Large intestine (tissue), 3 donors: ENCODE measurements around the gene NEK11. TPM values are rescaled to one million over a fixed set of nuclear protein-coding genes. Genes with fewer than 3 reads are reported as not detected.

Source experiments
- DNase-seq, 2 donors: peaks; one replicate each; pipeline versions ENCODE4 v3.0.0 to v3.0.0-alpha.2; 2013
- H3K27ac ChIP-seq: one replicate; pipeline ENCODE4 v1.5.1; 2013; ENCODE audit warnings: low read length
- H3K27me3 ChIP-seq: 2 replicates; pipeline ENCODE4 v1.6.1; 2013; ENCODE audit warnings: low read length; ENCODE audit not compliant: control insufficient read depth, insufficient read depth
- H3K36me3 ChIP-seq: 2 replicates; pipeline ENCODE4 v1.6.1; 2013; ENCODE audit warnings: low read length; ENCODE audit not compliant: control insufficient read depth, insufficient read depth
- H3K4me1 ChIP-seq: one replicate; pipeline ENCODE4 v1.6.1; 2013; ENCODE audit warnings: low read length; ENCODE audit not compliant: control insufficient read depth, insufficient read depth
- H3K4me3 ChIP-seq: one replicate; pipeline ENCODE4 v1.5.1; 2013; ENCODE audit warnings: low read length
- H3K9me3 ChIP-seq: one replicate; pipeline ENCODE4 v1.6.1; 2013; ENCODE audit warnings: mild to moderate bottlenecking, low read depth, low read length, moderate library complexity; ENCODE audit not compliant: control insufficient read depth
- WGBS: methylation state at CpG from one replicate; pipeline ENCODE4 v1.1.5; 2013; ENCODE audit warnings: low lambda C conversion rate; ENCODE audit not compliant: insufficient coverage; 5-methylcytosine and 5-hydroxymethylcytosine counted together
- polyA plus RNA-seq: library from polyadenylated mRNA; unstranded; fragments of 120-200 nt; gene quantifications from one replicate; pipeline ENCODE4 v1.2.1, GENCODE V29; 2013

The NEK11 gene
- polyA plus RNA-seq, 1 donor = 10.5 TPM

- Histone ChIP-seq H3K4me3 (no peak overlapping the region), H3K36me3 (no peaks in the 10 kb centered on the region), H3K27me3 (no peaks in the 10 kb centered on the region), H3K9me3 (no peaks in the 10 kb centered on the region), H3K4me1 (no peaks in the 10 kb centered on the region), H3K27ac (no peak overlapping the region)
- DNase-seq = no peak
- WGBS = no CpG with 5 or more reads among the region's 4 CpGs
Measured at GRCh38 chr3:131075632-131076328, 49.1 kb downstream of the NEK11 start.

GRCh38 chr3:131077904-131078303, 51.2 kb downstream of the NEK11 start:
- no peak overlapping the region for H3K4me3 ChIP-seq
- no peaks in the 10 kb centered on the region for H3K9me3 ChIP-seq
- DNase-seq = no peak
- H3K27ac ChIP-seq = no peak overlapping the region
- WGBS = no CpG with 5 or more reads among the region's 1 CpG
- no peaks in the 10 kb centered on the region for H3K27me3 ChIP-seq
- no peaks in the 10 kb centered on the region for H3K36me3 ChIP-seq
- no peaks in the 10 kb centered on the region for H3K4me1 ChIP-seq

- Histone ChIP-seq H3K27me3 (no peaks in the 10 kb centered on the region), H3K9me3 (no peaks in the 10 kb centered on the region), H3K4me3 (no peak overlapping the region), H3K27ac (no peak overlapping the region), H3K4me1 (no peaks in the 10 kb centered on the region), H3K36me3 (no peaks in the 10 kb centered on the region)
- no peak for DNase-seq
- no CpG with 5 or more reads among the region's 1 CpG for WGBS
Measured at GRCh38 chr3:131079086-131079485, 52.4 kb downstream of the NEK11 start.

GRCh38 chr3:131081224-131081623, 54.5 kb downstream of the NEK11 start:
- no CpG with 5 or more reads among the region's 1 CpG for WGBS

GRCh38 chr3:131082246-131082645, 55.6 kb downstream of the NEK11 start:
- 100% methylated on average over 3 of the region's 4 CpGs for WGBS
- DNase-seq = no peak
- Histone ChIP-seq H3K36me3 (no peaks in the 10 kb centered on the region), H3K27me3 (no peaks in the 10 kb centered on the region), H3K4me3 (no peak overlapping the region), H3K9me3 (no peaks in the 10 kb centered on the region), H3K4me1 (no peaks in the 10 kb centered on the region), H3K27ac (no peak overlapping the region)

More at GRCh38 chr3:131081224-131081623, 54.5 kb downstream of the NEK11 start:
- no peaks in the 10 kb centered on the region for H3K27me3 ChIP-seq
- H3K27ac ChIP-seq = no peak overlapping the region
- no peak overlapping the region for H3K4me3 ChIP-seq
- no peaks in the 10 kb centered on the region for H3K36me3 ChIP-seq
- H3K4me1 ChIP-seq = no peaks in the 10 kb centered on the region
- H3K9me3 ChIP-seq = no peaks in the 10 kb centered on the region
- no peak for DNase-seq

GRCh38 chr3:131082871-131083863, 56.5 kb downstream of the NEK11 start:
- H3K27me3 ChIP-seq = no peaks in the 10 kb centered on the region
- WGBS = no CpG with 5 or more reads among the region's 5 CpGs
- no peaks in the 10 kb centered on the region for H3K36me3 ChIP-seq
- H3K4me3 ChIP-seq = no peak overlapping the region
- no peaks in the 10 kb centered on the region for H3K9me3 ChIP-seq
- no peaks in the 10 kb centered on the region for H3K4me1 ChIP-seq
- no peak overlapping the region for H3K27ac ChIP-seq
- DNase-seq = peak; percentile 11 to 21

- Histone ChIP-seq H3K36me3 (no peaks in the 10 kb centered on the region), H3K4me3 (no peak overlapping the region), H3K27ac (no peak overlapping the region), H3K4me1 (no peaks in the 10 kb centered on the region), H3K27me3 (no peaks in the 10 kb centered on the region), H3K9me3 (no peaks in the 10 kb centered on the region)
- DNase-seq = no peak
- WGBS = 100% methylated on average over 1 of the region's 3 CpGs
Measured at GRCh38 chr3:131091768-131092167, 65.1 kb downstream of the NEK11 start.

GRCh38 chr3:131107637-131108433, 81.2 kb downstream of the NEK11 start:
- H3K9me3 ChIP-seq = no peaks in the 10 kb centered on the region
- DNase-seq = no peak
- H3K36me3 ChIP-seq = no peaks in the 10 kb centered on the region
- 52% methylated on average over 2 of the region's 4 CpGs for WGBS
- no peak overlapping the region for H3K4me3 ChIP-seq
- H3K27me3 ChIP-seq = no peaks in the 10 kb centered on the region
- H3K27ac ChIP-seq = no peak overlapping the region
- H3K4me1 ChIP-seq = no peaks in the 10 kb centered on the region

GRCh38 chr3:131109156-131109555, 82.5 kb downstream of the NEK11 start:
- no peak for DNase-seq
- Histone ChIP-seq H3K27ac (no peak overlapping the region), H3K27me3 (no peaks in the 10 kb centered on the region), H3K4me3 (no peak overlapping the region), H3K36me3 (no peaks in the 10 kb centered on the region), H3K4me1 (no peaks in the 10 kb centered on the region), H3K9me3 (no peaks in the 10 kb centered on the region)

GRCh38 chr3:131110087-131110486, 83.4 kb downstream of the NEK11 start:
- no peaks in the 10 kb centered on the region for H3K9me3 ChIP-seq
- 80% methylated on average over 1 of the region's 1 CpG for WGBS
- H3K4me3 ChIP-seq = no peak overlapping the region
- no peak overlapping the region for H3K27ac ChIP-seq
- no peaks in the 10 kb centered on the region for H3K4me1 ChIP-seq
- no peak for DNase-seq
- H3K36me3 ChIP-seq = no peaks in the 10 kb centered on the region
- H3K27me3 ChIP-seq = no peaks in the 10 kb centered on the region
